NT2/D1 (cell line): ENCODE data around the gene MRPL55.

Source experiments
- DNase-seq: peaks from one replicate; pipeline ENCODE4 v3.0.0-alpha.2; 2011; ENCODE audit warnings: low read depth, low spot score
- H3K27me3 ChIP-seq: 2 replicates; pipeline ENCODE4 v1.6.0; 2011; ENCODE audit warnings: mild to moderate bottlenecking; ENCODE audit not compliant: insufficient read length, insufficient read depth
- H3K36me3 ChIP-seq: 2 replicates; pipeline ENCODE4 v1.6.1; 2011; ENCODE audit warnings: mild to moderate bottlenecking, low read length, mixed read lengths; ENCODE audit not compliant: insufficient read depth, insufficient read length
- H3K4me1 ChIP-seq: 2 replicates; pipeline ENCODE4 v1.5.1; 2011; ENCODE audit not compliant: insufficient read depth, insufficient read length
- H3K4me3 ChIP-seq: 2 replicates; pipeline ENCODE4 v1.5.1; 2011; ENCODE audit warnings: low read depth; ENCODE audit not compliant: insufficient read length
- H3K9ac ChIP-seq: 2 replicates; pipeline ENCODE4 v1.6.0; 2011; ENCODE audit warnings: low read depth; ENCODE audit not compliant: insufficient read length
- H3K9me3 ChIP-seq: 2 replicates; pipeline ENCODE4 v1.5.1; 2011; ENCODE audit warnings: mild to moderate bottlenecking, low read length; ENCODE audit not compliant: insufficient read depth
- SUZ12 ChIP-seq: IDR thresholded peaks from 2 replicates; pipeline ENCODE4 v1.6.1; 2011; ENCODE audit not compliant: insufficient read length, insufficient read depth; ENCODE audit errors: extremely low read depth
- YY1 ChIP-seq: IDR thresholded peaks from 2 replicates; pipeline ENCODE4 v1.6.1; 2011; ENCODE audit not compliant: insufficient read length, insufficient read depth
- ZNF274 ChIP-seq: IDR thresholded peaks from 2 replicates; pipeline ENCODE4 v1.6.1; 2011; ENCODE audit warnings: mild to moderate bottlenecking, low read depth, low read length

Gene MRPL55

GRCh38 chr1:228108055-228108690 lies 926 bp downstream of the MRPL55 start:
- Histone ChIP-seq H3K4me3 (peak overlapping the region; percentile 96), H3K9ac (peak overlapping the region; percentile 96), H3K27me3 (peaks cover 10% of the 10 kb centered on the region), H3K9me3 (no peaks in the 10 kb centered on the region), H3K4me1 (peaks cover 3% of the 10 kb centered on the region), H3K36me3 (peaks cover 36% of the 10 kb centered on the region)
- no peak for DNase-seq
- no peak for TF ChIP-seq ZNF274
- TF ChIP-seq SUZ12: no peak
- no peak for TF ChIP-seq YY1

DNA sequence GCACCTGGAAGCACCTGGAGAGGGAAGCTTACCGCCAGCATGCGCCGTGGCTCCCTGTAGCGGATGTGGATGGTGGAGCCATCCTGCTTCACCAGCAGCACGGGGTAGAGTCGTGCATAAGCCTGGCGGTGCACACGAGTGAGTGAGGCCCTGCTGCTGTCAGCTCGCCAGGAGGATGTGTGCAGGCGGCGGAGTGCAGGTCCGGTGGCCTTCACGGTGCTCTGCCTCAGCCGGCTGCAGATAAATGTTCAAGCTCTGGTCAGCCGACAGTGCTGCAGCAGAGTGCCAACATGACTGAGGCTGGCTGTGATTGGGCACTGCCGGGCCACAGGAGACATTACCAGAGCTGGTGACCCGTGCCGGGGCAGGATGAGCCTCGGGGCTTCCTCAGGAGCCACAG lies 1.5 kb downstream of the MRPL55 start:
- peaks cover 10% of the 10 kb centered on the region for H3K27me3 ChIP-seq
- H3K9me3 ChIP-seq: no peaks in the 10 kb centered on the region
- peaks cover 36% of the 10 kb centered on the region for H3K36me3 ChIP-seq
- no peak for DNase-seq
- no peak overlapping the region for H3K4me3 ChIP-seq
- peak overlapping the region; percentile 27 for H3K9ac ChIP-seq
- peaks cover 3% of the 10 kb centered on the region for H3K4me1 ChIP-seq
- no peak for TF ChIP-seq ZNF274
- no peak for TF ChIP-seq SUZ12
- no peak for TF ChIP-seq YY1

DNA sequence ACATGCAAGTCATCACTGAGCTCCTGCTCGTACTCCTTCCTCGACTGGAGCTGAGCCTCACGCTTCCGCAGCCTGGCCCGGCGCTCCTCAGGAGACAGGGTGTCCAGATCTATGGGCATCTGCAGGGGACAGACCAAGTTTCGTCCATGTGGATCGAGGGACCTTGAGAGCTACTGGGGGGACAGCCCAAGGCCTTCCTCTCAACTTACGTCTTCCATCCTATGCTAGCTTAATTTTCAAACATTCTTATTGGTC lies 2.4 kb downstream of the MRPL55 start:
- Histone ChIP-seq H3K4me1 (peaks cover 6% of the 10 kb centered on the region), H3K4me3 (no peak overlapping the region), H3K27me3 (peaks cover 10% of the 10 kb centered on the region), H3K9ac (no peak overlapping the region), H3K36me3 (peaks cover 37% of the 10 kb centered on the region), H3K9me3 (no peaks in the 10 kb centered on the region)
- TF ChIP-seq YY1 (no peak), ZNF274 (no peak), SUZ12 (no peak)
- no peak for DNase-seq

DNA sequence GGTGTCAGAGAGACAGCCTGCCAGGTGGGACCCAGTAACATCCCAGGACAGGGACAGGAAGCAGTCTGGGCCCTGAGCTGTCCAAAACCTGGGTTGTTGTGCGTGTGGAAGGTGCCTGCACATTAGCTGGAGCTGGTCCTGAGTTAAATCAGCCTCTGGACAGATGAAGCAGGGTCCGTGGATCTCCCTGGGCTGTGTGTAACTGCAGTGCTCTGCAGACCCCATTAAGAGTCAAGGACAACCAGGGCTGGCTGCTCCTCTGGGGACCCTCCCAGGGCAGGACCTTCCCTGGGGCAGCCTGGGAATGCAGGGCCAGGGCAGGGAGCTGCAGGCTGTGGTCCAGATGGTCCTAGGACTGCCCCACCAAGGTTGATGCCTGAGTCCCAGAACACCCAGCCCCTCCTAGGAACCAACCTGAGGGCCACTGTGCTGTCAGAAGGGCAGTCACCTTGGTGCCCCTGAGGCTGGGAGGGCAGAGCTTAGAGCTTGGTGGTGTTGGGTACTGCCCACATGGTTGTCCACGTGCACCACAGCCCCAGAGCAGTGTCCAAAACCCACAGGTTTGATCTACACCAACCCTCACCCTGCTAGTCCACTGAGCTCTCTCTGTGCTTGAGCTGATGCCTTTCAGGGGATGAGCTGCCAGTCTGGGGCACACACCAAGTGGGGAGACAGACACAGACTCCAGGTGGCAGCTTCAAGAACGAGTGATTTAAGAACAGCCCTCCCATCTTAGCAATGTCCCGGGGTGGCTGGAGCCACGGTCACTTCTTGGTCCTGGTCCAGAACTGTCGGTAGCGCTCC lies 2.9 kb downstream of the MRPL55 start:
- Histone ChIP-seq H3K4me1 (peaks cover 8% of the 10 kb centered on the region), H3K9me3 (no peaks in the 10 kb centered on the region), H3K27me3 (peaks cover 10% of the 10 kb centered on the region), H3K4me3 (no peak overlapping the region), H3K36me3 (peaks cover 43% of the 10 kb centered on the region), H3K9ac (no peak overlapping the region)
- TF ChIP-seq YY1 (no peak), SUZ12 (no peak), ZNF274 (no peak)
- no peak for DNase-seq

- Histone ChIP-seq H3K27me3 (peaks cover 7% of the 10 kb centered on the region), H3K9me3 (no peaks in the 10 kb centered on the region), H3K36me3 (peaks cover 49% of the 10 kb centered on the region), H3K4me1 (peaks cover 12% of the 10 kb centered on the region), H3K4me3 (no peak overlapping the region), H3K9ac (no peak overlapping the region)
- TF ChIP-seq ZNF274: no peak
- TF ChIP-seq SUZ12: no peak
- TF ChIP-seq YY1: no peak
- DNase-seq: no peak
Measured at GRCh38 chr1:228105270-228105995, 3.7 kb downstream of the MRPL55 start.

DNA sequence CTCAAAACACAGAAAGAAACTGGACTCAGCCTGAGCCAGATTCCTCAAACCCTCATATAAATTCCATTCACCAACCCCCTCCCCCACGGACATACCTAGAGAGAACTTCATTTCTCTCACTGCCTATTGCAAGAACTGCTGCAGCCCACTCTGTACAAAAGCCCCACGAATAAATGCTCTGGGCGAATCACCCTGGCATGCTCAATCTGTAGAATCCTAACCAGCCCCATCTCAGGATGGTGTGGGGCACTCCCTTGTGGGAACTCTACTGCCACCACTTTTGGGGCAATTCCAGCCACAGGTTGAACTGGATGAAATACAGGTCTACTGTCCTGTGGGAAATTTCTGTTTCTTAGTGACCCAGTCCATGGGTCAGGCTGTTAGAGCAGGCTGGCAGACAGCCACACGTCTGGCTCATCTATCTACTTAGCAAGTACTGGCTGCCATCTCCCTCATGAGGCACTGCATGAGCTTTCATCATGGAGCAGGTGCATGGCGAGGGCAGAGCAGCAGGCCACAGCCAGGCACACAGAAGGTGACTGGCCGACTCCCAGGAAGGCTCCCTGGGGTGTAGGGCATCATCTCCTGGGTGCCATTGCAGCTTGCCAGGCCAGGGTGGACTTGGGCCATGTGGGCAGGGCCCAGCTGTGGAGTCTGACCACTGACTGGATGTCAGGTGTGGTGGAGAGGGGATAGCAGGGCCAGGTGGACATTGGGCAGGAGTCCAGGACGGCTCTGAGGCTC lies 4.4 kb downstream of the MRPL55 start:
- TF ChIP-seq ZNF274 (no peak), YY1 (no peak), SUZ12 (no peak)
- Histone ChIP-seq H3K9ac (peak overlapping the region; percentile 97), H3K27me3 (peaks cover 2% of the 10 kb centered on the region), H3K4me3 (no peak overlapping the region), H3K9me3 (no peaks in the 10 kb centered on the region), H3K36me3 (peaks cover 57% of the 10 kb centered on the region), H3K4me1 (peaks cover 12% of the 10 kb centered on the region)
- DNase-seq: no peak
